Stimulated activated memory B cell treated with anti-CD40 and anti-IgM and Interleukin-4, amounts not matched to agents 10 μg/mL and 1 μg/mL and 100 μg/mL, for 72 hours (primary cell): ENCODE data around the gene SGMS1.
"Not testable (repeated sequence)": the region's sequence is repeated elsewhere in the genome, so short reads cannot be mapped to it uniquely, and the experiment has no call there.

Experiments used
- ATAC-seq: fragments of 150-1000 bp; cut with Tn5 transposase; 2 replicates; pipeline ENCODE4 v1.10.0; 2021
- H3K27ac Mint-ChIP-seq: one replicate; pipeline ENCODE4 v1.8.0; 2022; ENCODE audit warnings: mild to moderate bottlenecking, mixed read lengths
- H3K27me3 Mint-ChIP-seq: one replicate; pipeline ENCODE4 v1.8.0; 2022; ENCODE audit warnings: mixed read lengths
- H3K36me3 Mint-ChIP-seq: one replicate; pipeline ENCODE4 v1.8.0; 2022; ENCODE audit warnings: mixed read lengths
- H3K4me1 Mint-ChIP-seq: one replicate; pipeline ENCODE4 v1.8.0; 2022; ENCODE audit warnings: mixed read lengths
- H3K4me3 Mint-ChIP-seq: one replicate; pipeline ENCODE4 v1.8.0; 2022; ENCODE audit warnings: mild to moderate bottlenecking, moderate library complexity, mixed read lengths
- H3K9me3 Mint-ChIP-seq: one replicate; pipeline ENCODE4 v1.8.0; 2022; ENCODE audit warnings: mixed read lengths

Gene SGMS1

GRCh38 chr10:50536617-50537240 lies 87.0 kb downstream of the SGMS1 start:
- Mint-ChIP-seq H3K36me3 (no peaks in the 10 kb centered on the region), H3K27me3 (no peaks in the 10 kb centered on the region), H3K4me1 (peaks cover 38% of the 10 kb centered on the region), H3K27ac (no peak overlapping the region), H3K9me3 (no peaks in the 10 kb centered on the region), H3K4me3 (no peak overlapping the region)
- no peak for ATAC-seq

GRCh38 chr10:50534748-50535376 lies 88.9 kb downstream of the SGMS1 start:
- ATAC-seq, H3K4me3 Mint-ChIP-seq, H3K36me3 Mint-ChIP-seq, H3K27ac Mint-ChIP-seq, H3K27me3 Mint-ChIP-seq, H3K9me3 Mint-ChIP-seq: not testable (repeated sequence)
- peaks cover 19% of the 10 kb centered on the region for H3K4me1 Mint-ChIP-seq

GRCh38 chr10:50533296-50533695 lies 90.5 kb downstream of the SGMS1 start:
- Mint-ChIP-seq H3K36me3 (no peaks in the 10 kb centered on the region), H3K27ac (no peak overlapping the region), H3K4me1 (peaks cover 11% of the 10 kb centered on the region), H3K9me3 (no peaks in the 10 kb centered on the region), H3K27me3 (no peaks in the 10 kb centered on the region), H3K4me3 (no peak overlapping the region)
- ATAC-seq: no peak

- Mint-ChIP-seq H3K4me1 (peaks cover 6% of the 10 kb centered on the region), H3K4me3 (no peak overlapping the region), H3K36me3 (no peaks in the 10 kb centered on the region), H3K9me3 (no peaks in the 10 kb centered on the region), H3K27me3 (no peaks in the 10 kb centered on the region), H3K27ac (no peak overlapping the region)
- no peak for ATAC-seq
Observed at GRCh38 chr10:50531388-50532077, 92.2 kb downstream of the SGMS1 start.

- ATAC-seq: no peak
- no peaks in the 10 kb centered on the region for H3K9me3 Mint-ChIP-seq
- peaks cover 11% of the 10 kb centered on the region for H3K4me1 Mint-ChIP-seq
- H3K36me3 Mint-ChIP-seq: peaks cover 10% of the 10 kb centered on the region
- no peaks in the 10 kb centered on the region for H3K27me3 Mint-ChIP-seq
- H3K27ac Mint-ChIP-seq: no peak overlapping the region
- H3K4me3 Mint-ChIP-seq: no peak overlapping the region
Observed at GRCh38 chr10:50529660-50530059, 94.1 kb downstream of the SGMS1 start.

GRCh38 chr10:50528206-50528605 lies 95.5 kb downstream of the SGMS1 start:
- no peaks in the 10 kb centered on the region for H3K27me3 Mint-ChIP-seq

GRCh38 chr10:50527442-50528043 lies 96.2 kb downstream of the SGMS1 start:
- no peak for ATAC-seq
- Mint-ChIP-seq H3K36me3 (peaks cover 10% of the 10 kb centered on the region), H3K27me3 (no peaks in the 10 kb centered on the region), H3K4me3 (no peak overlapping the region), H3K4me1 (peaks cover 18% of the 10 kb centered on the region), H3K27ac (no peak overlapping the region), H3K9me3 (no peaks in the 10 kb centered on the region)

More at GRCh38 chr10:50528206-50528605, 95.5 kb downstream of the SGMS1 start:
- ATAC-seq: no peak
- Mint-ChIP-seq H3K27ac (no peak overlapping the region), H3K9me3 (no peaks in the 10 kb centered on the region), H3K4me3 (no peak overlapping the region), H3K36me3 (peaks cover 10% of the 10 kb centered on the region), H3K4me1 (peaks cover 18% of the 10 kb centered on the region)

GRCh38 chr10:50526185-50526584 lies 97.6 kb downstream of the SGMS1 start:
- no peak overlapping the region for H3K27ac Mint-ChIP-seq
- no peak for ATAC-seq
- H3K9me3 Mint-ChIP-seq: no peaks in the 10 kb centered on the region
- no peaks in the 10 kb centered on the region for H3K27me3 Mint-ChIP-seq
- H3K36me3 Mint-ChIP-seq: peaks cover 10% of the 10 kb centered on the region
- H3K4me1 Mint-ChIP-seq: peaks cover 24% of the 10 kb centered on the region
- H3K4me3 Mint-ChIP-seq: no peak overlapping the region

- peaks cover 22% of the 10 kb centered on the region for H3K36me3 Mint-ChIP-seq
- H3K4me3 Mint-ChIP-seq: no peak overlapping the region
- peaks cover 20% of the 10 kb centered on the region for H3K4me1 Mint-ChIP-seq
- no peak overlapping the region for H3K27ac Mint-ChIP-seq
- H3K9me3 Mint-ChIP-seq: no peaks in the 10 kb centered on the region
- H3K27me3 Mint-ChIP-seq: no peaks in the 10 kb centered on the region
- ATAC-seq: no peak
Observed at GRCh38 chr10:50523357-50523756, 100.4 kb downstream of the SGMS1 start.

- no peak overlapping the region for H3K4me3 Mint-ChIP-seq
- H3K27ac Mint-ChIP-seq: no peak overlapping the region
- peaks cover 20% of the 10 kb centered on the region for H3K4me1 Mint-ChIP-seq
- peaks cover 25% of the 10 kb centered on the region for H3K36me3 Mint-ChIP-seq
- no peaks in the 10 kb centered on the region for H3K27me3 Mint-ChIP-seq
- ATAC-seq: no peak
- H3K9me3 Mint-ChIP-seq: no peaks in the 10 kb centered on the region
Observed at GRCh38 chr10:50522908-50523307, 100.8 kb downstream of the SGMS1 start.

- Mint-ChIP-seq H3K27me3 (no peaks in the 10 kb centered on the region), H3K4me3 (no peak overlapping the region), H3K27ac (no peak overlapping the region), H3K4me1 (peaks cover 30% of the 10 kb centered on the region), H3K36me3 (peaks cover 33% of the 10 kb centered on the region), H3K9me3 (no peaks in the 10 kb centered on the region)
- ATAC-seq: no peak
Observed at GRCh38 chr10:50520115-50520514, 103.6 kb downstream of the SGMS1 start.

- H3K27ac Mint-ChIP-seq: no peak overlapping the region
- no peaks in the 10 kb centered on the region for H3K27me3 Mint-ChIP-seq
- peaks cover 30% of the 10 kb centered on the region for H3K4me1 Mint-ChIP-seq
- H3K4me3 Mint-ChIP-seq: no peak overlapping the region
- no peaks in the 10 kb centered on the region for H3K9me3 Mint-ChIP-seq
- no peak for ATAC-seq
- H3K36me3 Mint-ChIP-seq: peaks cover 33% of the 10 kb centered on the region
Observed at GRCh38 chr10:50517626-50518025, 106.1 kb downstream of the SGMS1 start.

GRCh38 chr10:50516171-50516570 lies 107.6 kb downstream of the SGMS1 start:
- H3K27ac Mint-ChIP-seq: no peak overlapping the region
- peaks cover 38% of the 10 kb centered on the region for H3K4me1 Mint-ChIP-seq
- ATAC-seq: no peak
- no peaks in the 10 kb centered on the region for H3K9me3 Mint-ChIP-seq
- H3K27me3 Mint-ChIP-seq: no peaks in the 10 kb centered on the region
- no peak overlapping the region for H3K4me3 Mint-ChIP-seq
- peaks cover 33% of the 10 kb centered on the region for H3K36me3 Mint-ChIP-seq

- peaks cover 33% of the 10 kb centered on the region for H3K36me3 Mint-ChIP-seq
- H3K27me3 Mint-ChIP-seq: no peaks in the 10 kb centered on the region
- peaks cover 46% of the 10 kb centered on the region for H3K4me1 Mint-ChIP-seq
- no peak overlapping the region for H3K4me3 Mint-ChIP-seq
- H3K9me3 Mint-ChIP-seq: no peaks in the 10 kb centered on the region
- no peak overlapping the region for H3K27ac Mint-ChIP-seq
- ATAC-seq: no peak
Observed at GRCh38 chr10:50515420-50515819, 108.3 kb downstream of the SGMS1 start.

- no peaks in the 10 kb centered on the region for H3K27me3 Mint-ChIP-seq
- ATAC-seq: no peak
- H3K27ac Mint-ChIP-seq: no peak overlapping the region
- H3K4me1 Mint-ChIP-seq: peaks cover 50% of the 10 kb centered on the region
- no peaks in the 10 kb centered on the region for H3K9me3 Mint-ChIP-seq
- H3K36me3 Mint-ChIP-seq: peaks cover 35% of the 10 kb centered on the region
- H3K4me3 Mint-ChIP-seq: no peak overlapping the region
Observed at GRCh38 chr10:50514995-50515394, 108.8 kb downstream of the SGMS1 start.
